DOHH2 (cell line): ENCODE data around the gene KCNJ12.
"Not testable (repeated sequence)": the region's sequence is repeated elsewhere in the genome, so short reads cannot be mapped to it uniquely, and the experiment has no call there.

Experiments
- H3F3A ChIP-seq: fragments of 200-600 bp; sonication (generic), shearing (Covaris generic); 2 replicates; pipeline ENCODE4 v1.6.0; 2016; ENCODE audit warnings: antibody characterized with exemption, mild to moderate bottlenecking; ENCODE audit not compliant: control insufficient read depth, insufficient read depth
- H3K27ac ChIP-seq: fragments of 200-600 bp; sonication (generic); 2 replicates; pipeline ENCODE4 v1.5.1; 2014; ENCODE audit warnings: low read depth, mild to moderate bottlenecking, low read length, moderate library complexity
- H3K27me3 ChIP-seq: fragments of 200-600 bp; sonication (generic); 2 replicates; pipeline ENCODE4 v1.6.1; 2014; ENCODE audit warnings: mild to moderate bottlenecking, low read length, mixed read lengths; ENCODE audit not compliant: control insufficient read depth
- H3K36me3 ChIP-seq: fragments of 200-600 bp; sonication (generic); 2 replicates; pipeline ENCODE4 v1.6.1; 2014; ENCODE audit warnings: mild to moderate bottlenecking, low read length, moderate library complexity, mixed read lengths; ENCODE audit not compliant: control insufficient read depth
- H3K4me1 ChIP-seq: fragments of 200-600 bp; sonication (generic); 2 replicates; pipeline ENCODE4 v1.6.1; 2014; ENCODE audit warnings: mild to moderate bottlenecking, low read length, mixed read lengths; ENCODE audit not compliant: control insufficient read depth
- H3K4me2 ChIP-seq: fragments of 200-600 bp; sonication (generic); 2 replicates; pipeline ENCODE4 v1.6.0; 2014; ENCODE audit warnings: mild to moderate bottlenecking, low read length, moderate library complexity
- H3K4me3 ChIP-seq: fragments of 200-600 bp; sonication (generic); 2 replicates; pipeline ENCODE4 v1.5.1; 2014; ENCODE audit warnings: mild to moderate bottlenecking, low read length, mixed read lengths
- H3K79me2 ChIP-seq: fragments of 200-600 bp; sonication (generic); 2 replicates; pipeline ENCODE4 v1.6.1; 2014; ENCODE audit warnings: mild to moderate bottlenecking, low read length, mixed read lengths; ENCODE audit not compliant: control insufficient read depth
- H3K9me2 ChIP-seq: fragments of 200-600 bp; sonication (generic); replicated peaks from 2 replicates; pipeline ENCODE4 v1.6.1; 2014; ENCODE audit warnings: mild to moderate bottlenecking, low read length, mixed read lengths; ENCODE audit not compliant: control insufficient read depth
- H3K9me3 ChIP-seq: fragments of 200-600 bp; sonication (generic); 2 replicates; pipeline ENCODE4 v1.6.1; 2014; ENCODE audit warnings: antibody characterized with exemption, low read length, mixed read lengths; ENCODE audit not compliant: control insufficient read depth, insufficient read depth
- H4K20me1 ChIP-seq: fragments of 200-600 bp; sonication (generic); 2 replicates; pipeline ENCODE4 v1.6.0; 2014; ENCODE audit warnings: low read depth, mild to moderate bottlenecking, antibody characterized with exemption, low read length, moderate library complexity; ENCODE audit not compliant: control insufficient read depth, insufficient read depth
- EZH2phosphoT487 ChIP-seq: fragments of 200-600 bp; sonication (generic); IDR thresholded peaks from 2 replicates; pipeline ENCODE4 v1.6.1; 2017; ENCODE audit warnings: borderline replicate concordance, mild to moderate bottlenecking, antibody characterized with exemption, low read length, moderate library complexity, mixed read lengths
- TF ChIP-seq, protein P1 (sequence below): fragments of 200-600 bp; sonication (generic); IDR thresholded peaks from one replicate; pipeline ENCODE4 v1.5.1; 2014; ENCODE audit warnings: antibody characterized with exemption, mild to moderate bottlenecking, low read depth, low read length; ENCODE audit not compliant: poor library complexity, severe bottlenecking

The KCNJ12 gene

DNA sequence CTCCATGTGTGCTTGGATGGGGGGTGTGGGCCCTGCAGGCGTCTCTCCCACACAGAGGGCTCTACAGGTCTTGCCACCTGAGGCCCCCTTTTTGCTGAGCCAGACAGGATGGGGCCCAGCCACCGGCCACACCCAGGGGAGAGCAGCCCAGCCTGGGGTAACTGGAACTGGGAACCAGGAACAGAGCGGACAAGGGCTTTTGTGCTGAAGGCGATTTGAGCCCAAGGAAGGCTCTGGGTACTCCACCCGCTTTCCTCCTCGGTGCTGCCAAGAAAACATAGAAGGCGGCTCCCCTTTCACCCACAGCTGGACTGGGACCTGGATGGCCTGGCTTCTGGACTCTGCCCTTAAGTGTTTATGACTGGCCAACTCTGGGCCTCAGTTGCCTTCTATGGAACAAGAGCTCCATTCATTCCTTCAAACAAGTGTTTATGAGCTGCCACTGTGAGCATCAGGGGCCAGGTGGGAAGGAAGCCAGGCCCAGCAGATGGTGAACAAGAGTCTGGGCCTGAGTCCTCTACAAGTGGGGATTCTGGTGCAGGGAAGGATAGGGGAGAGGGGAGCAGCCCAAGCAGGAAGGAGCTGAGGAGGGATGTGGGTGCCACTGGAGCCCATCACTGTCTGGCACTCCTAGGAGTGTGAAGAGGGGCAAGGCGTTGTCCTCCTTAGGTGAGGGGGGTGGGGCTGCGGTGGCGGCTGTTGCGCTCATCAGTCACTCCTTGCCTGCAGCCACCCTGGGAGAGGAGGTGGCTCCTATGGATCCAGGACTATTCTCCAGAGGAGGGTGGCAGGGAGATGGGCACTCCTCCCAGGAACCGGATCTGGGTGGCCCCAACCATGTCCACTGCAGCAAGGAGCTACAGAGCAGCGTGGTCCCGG, 46.4 kb downstream of the KCNJ12 start:
- H3K4me1 ChIP-seq, H3K27ac ChIP-seq, H3K9me3 ChIP-seq, H4K20me1 ChIP-seq, H3K27me3 ChIP-seq, H3K79me2 ChIP-seq, H3K36me3 ChIP-seq, H3K4me2 ChIP-seq, H3F3A ChIP-seq, H3K9me2 ChIP-seq, H3K4me3 ChIP-seq: not testable (repeated sequence)

DNA sequence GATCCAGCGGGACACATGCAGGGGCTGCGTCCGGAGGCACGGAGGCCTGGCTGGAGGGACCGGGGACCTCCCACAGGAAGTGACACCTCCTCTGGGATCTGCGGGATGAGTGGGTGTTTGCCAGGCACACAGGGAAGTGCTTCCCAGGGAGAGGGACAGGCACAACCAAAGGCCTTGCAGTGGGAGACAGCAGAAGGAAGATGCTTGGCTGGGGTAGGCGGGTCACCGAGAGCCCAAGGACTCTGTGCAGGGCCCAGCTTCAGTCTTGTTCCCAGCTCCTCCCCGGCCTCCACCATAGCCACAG, 47.0 kb downstream of the KCNJ12 start:
- H3K36me3 ChIP-seq, H3K27me3 ChIP-seq, H3K27ac ChIP-seq, H3K9me3 ChIP-seq, H3K79me2 ChIP-seq, H3K4me3 ChIP-seq, H3K4me2 ChIP-seq, H3F3A ChIP-seq, H3K9me2 ChIP-seq, H3K4me1 ChIP-seq, H4K20me1 ChIP-seq: not testable (repeated sequence)

DNA sequence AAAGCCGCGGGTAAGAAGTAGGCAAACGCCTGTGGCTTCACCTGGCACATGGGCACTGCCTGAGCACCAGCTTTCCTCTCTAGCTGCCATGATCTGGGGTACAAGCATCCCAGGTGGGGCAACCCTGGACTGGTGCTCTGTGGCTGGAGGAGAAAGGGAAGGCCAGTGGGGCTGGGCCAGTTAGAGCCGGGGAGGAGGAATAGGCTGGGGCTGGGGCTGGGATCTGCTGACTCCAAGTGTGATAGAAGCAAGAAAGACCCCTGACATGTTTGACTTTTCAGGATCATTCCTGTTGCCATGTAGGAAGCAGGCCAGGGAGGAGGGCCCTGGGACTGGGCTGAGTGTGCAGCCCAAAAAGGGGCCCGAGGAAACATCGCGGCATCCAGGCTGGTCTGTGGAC, 48.5 kb downstream of the KCNJ12 start:
- H3K4me2 ChIP-seq, H3K9me3 ChIP-seq, H3K79me2 ChIP-seq, H3K27ac ChIP-seq, H3F3A ChIP-seq, H3K9me2 ChIP-seq, H3K27me3 ChIP-seq, H3K36me3 ChIP-seq, H4K20me1 ChIP-seq, H3K4me1 ChIP-seq, H3K4me3 ChIP-seq: not testable (repeated sequence)

DNA sequence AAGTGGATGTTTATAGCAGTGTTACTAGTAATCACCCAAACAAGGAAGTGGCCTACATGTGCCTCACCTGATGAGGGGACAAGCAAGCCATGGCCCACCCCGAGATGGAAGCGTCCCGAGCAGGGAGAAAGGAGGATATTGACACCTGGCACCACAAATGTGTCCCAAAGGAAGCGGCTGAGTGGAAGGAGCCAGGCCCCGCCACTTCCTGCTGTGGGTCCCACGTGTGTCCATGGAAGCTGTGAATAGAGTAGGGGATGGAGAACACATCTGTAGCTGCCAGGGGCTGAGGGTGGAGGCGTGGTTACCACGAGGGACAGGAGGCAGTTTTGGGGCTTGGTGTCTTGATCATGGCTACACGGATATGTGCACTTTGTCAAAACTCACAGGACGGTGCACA, 49.2 kb downstream of the KCNJ12 start:
- no peak overlapping the region for H3K4me3 ChIP-seq
- H3K4me2 ChIP-seq, result no peak overlapping the region
- H3K27ac ChIP-seq, result no peak overlapping the region
- TF ChIP-seq EZH2phosphoT487, result no peak
- TF ChIP-seq, protein P1, sequence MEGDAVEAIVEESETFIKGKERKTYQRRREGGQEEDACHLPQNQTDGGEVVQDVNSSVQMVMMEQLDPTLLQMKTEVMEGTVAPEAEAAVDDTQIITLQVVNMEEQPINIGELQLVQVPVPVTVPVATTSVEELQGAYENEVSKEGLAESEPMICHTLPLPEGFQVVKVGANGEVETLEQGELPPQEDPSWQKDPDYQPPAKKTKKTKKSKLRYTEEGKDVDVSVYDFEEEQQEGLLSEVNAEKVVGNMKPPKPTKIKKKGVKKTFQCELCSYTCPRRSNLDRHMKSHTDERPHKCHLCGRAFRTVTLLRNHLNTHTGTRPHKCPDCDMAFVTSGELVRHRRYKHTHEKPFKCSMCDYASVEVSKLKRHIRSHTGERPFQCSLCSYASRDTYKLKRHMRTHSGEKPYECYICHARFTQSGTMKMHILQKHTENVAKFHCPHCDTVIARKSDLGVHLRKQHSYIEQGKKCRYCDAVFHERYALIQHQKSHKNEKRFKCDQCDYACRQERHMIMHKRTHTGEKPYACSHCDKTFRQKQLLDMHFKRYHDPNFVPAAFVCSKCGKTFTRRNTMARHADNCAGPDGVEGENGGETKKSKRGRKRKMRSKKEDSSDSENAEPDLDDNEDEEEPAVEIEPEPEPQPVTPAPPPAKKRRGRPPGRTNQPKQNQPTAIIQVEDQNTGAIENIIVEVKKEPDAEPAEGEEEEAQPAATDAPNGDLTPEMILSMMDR, result no peak
- no peaks in the 10 kb centered on the region for H3K36me3 ChIP-seq
- no peaks in the 10 kb centered on the region for H3F3A ChIP-seq
- no peaks in the 10 kb centered on the region for H3K4me1 ChIP-seq
- no peaks in the 10 kb centered on the region for H3K9me2 ChIP-seq
- no peaks in the 10 kb centered on the region for H4K20me1 ChIP-seq
- no peaks in the 10 kb centered on the region for H3K79me2 ChIP-seq
- no peaks in the 10 kb centered on the region for H3K9me3 ChIP-seq
- no peaks in the 10 kb centered on the region for H3K27me3 ChIP-seq

DNA sequence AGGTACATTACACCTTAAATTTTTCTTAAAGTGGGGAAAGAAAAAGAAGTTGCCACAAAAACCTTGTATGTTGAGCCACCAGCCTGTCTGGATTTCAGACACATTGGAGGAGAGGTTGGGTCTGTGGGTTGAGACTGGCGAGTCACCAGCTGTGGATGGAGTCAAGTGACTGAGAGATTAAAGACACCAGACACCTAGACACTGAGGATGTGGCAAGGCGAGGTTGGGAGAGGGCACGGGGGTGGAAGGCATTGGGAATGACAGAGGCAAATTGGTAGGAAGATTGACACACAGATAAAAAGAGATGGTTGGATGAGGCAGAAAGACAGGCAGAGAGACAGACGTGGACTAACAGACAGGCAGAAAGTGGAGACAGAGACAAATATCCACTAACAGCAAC, 49.6 kb downstream of the KCNJ12 start:
- Histone ChIP-seq H3K4me3 (no peak overlapping the region), H3K4me2 (no peak overlapping the region), H3K79me2 (no peaks in the 10 kb centered on the region), H4K20me1 (no peaks in the 10 kb centered on the region), H3K9me3 (no peaks in the 10 kb centered on the region), H3K36me3 (no peaks in the 10 kb centered on the region), H3K27ac (no peak overlapping the region), H3K4me1 (no peaks in the 10 kb centered on the region), H3K27me3 (no peaks in the 10 kb centered on the region), H3F3A (no peaks in the 10 kb centered on the region), H3K9me2 (no peaks in the 10 kb centered on the region)
- TF ChIP-seq, protein P1, result no peak
- TF ChIP-seq EZH2phosphoT487, result no peak

DNA sequence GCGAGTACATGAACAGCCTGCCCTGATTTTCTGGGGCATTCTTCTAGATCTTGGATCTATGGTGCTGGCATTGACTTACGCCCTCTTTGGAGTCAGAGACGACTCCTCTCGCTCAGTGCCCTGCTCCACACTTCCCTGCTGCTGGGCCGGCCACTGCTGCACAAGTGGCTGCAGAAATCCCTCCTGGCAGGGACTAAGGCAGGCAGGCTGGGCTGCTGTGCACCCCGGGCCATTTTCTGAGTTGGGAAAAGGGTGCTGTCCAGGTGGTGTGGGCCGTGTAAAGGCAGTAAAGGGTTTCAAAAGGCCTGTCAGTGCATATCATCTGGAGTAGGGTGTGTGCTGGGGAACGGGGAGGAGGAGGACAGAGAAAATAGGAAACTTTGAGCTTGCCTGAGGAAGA, 50.1 kb downstream of the KCNJ12 start:
- H4K20me1 ChIP-seq, H3K27me3 ChIP-seq, H3K4me3 ChIP-seq, H3K27ac ChIP-seq, H3K36me3 ChIP-seq, H3K4me2 ChIP-seq, H3K9me2 ChIP-seq, H3K9me3 ChIP-seq, H3K4me1 ChIP-seq, H3K79me2 ChIP-seq, H3F3A ChIP-seq: not testable (repeated sequence)
